Gastroesophageal sphincter (tissue), 4 donors: ENCODE measurements around the gene COL1A2. TPM values are rescaled to one million over a fixed set of nuclear protein-coding genes. Genes with fewer than 3 reads are reported as not detected.

Source experiments
- ATAC-seq: fragments of 150-250 bp; one replicate; pipeline ENCODE4 v1.9.1; 2016; ENCODE audit warnings: mild to moderate bottlenecking, moderate library complexity
- H3K27ac ChIP-seq, 4 donors: fragments of 200-600 bp; sonication (generic) in 3 of 4; 1 replicate in 3 of 4; 2 replicates in 1 of 4; pipeline ENCODE4 v1.5.1; 2016 to 2019
- H3K27me3 ChIP-seq: fragments of 200-600 bp; sonication (generic); one replicate; pipeline ENCODE4 v1.5.1; 2019
- H3K36me3 ChIP-seq, 2 donors: fragments of 200-600 bp; sonication (generic); one replicate each; pipeline ENCODE4 v1.5.1; 2019; ENCODE audit warnings: control low read depth in 1 of 2
- H3K4me1 ChIP-seq, 3 donors: fragments of 200-600 bp; sonication (generic); 1 replicate in 2 of 3; 2 replicates in 1 of 3; pipeline ENCODE4 v1.5.1; 2016 to 2019; ENCODE audit warnings: control low read depth in 2 of 3
- H3K4me3 ChIP-seq, 2 donors: fragments of 200-600 bp; sonication (generic); one replicate each; pipeline ENCODE4 v1.5.1; 2019; ENCODE audit warnings: mild to moderate bottlenecking in 1 of 2, moderate library complexity in 1 of 2
- H3K9me3 ChIP-seq, 3 donors: fragments of 200-600 bp; sonication (generic); one replicate each; pipeline ENCODE4 v1.5.1; 2017 to 2019; ENCODE audit warnings: control low read depth in 2 of 3
- CTCF ChIP-seq, 4 experiments: fragments of 200-600 bp in 2 of 4; fragments of 450-650 bp in 2 of 4; sonication (generic) in 1 of 4; IDR thresholded peaks; one replicate each; pipeline ENCODE4 v1.5.1; 2017 to 2019; ENCODE audit warnings: antibody characterized with exemption in 4 of 4, mild to moderate bottlenecking in 2 of 4, moderate library complexity in 2 of 4
- EP300 ChIP-seq: sonication (generic); formaldehyde crosslinking; IDR thresholded peaks from one replicate; pipeline ENCODE4 v1.6.1; 2017; ENCODE audit warnings: antibody characterized with exemption, mild to moderate bottlenecking
- POLR2A ChIP-seq, 2 donors: fragments of 450-650 bp; IDR thresholded peaks; one replicate each; pipeline ENCODE4 v1.6.1; 2017; ENCODE audit warnings: antibody characterized with exemption in 2 of 2, mild to moderate bottlenecking in 2 of 2, moderate library complexity in 1 of 2
- POLR2AphosphoS5 ChIP-seq: sonication (generic); formaldehyde crosslinking; IDR thresholded peaks from one replicate; pipeline ENCODE4 v1.6.1; 2017; ENCODE audit warnings: antibody characterized with exemption
- WGBS, 2 donors: methylation state at CpG; one replicate each; pipeline ENCODE4 v1.1.5; 2018; ENCODE audit warnings: low coverage in 1 of 2; 5-methylcytosine and 5-hydroxymethylcytosine counted together
- total RNA-seq, 4 donors: library from RNA; depleted of rRNA; stranded (reverse); fragments of >200 nt; gene quantifications; one replicate each; pipeline ENCODE4 v1.1.0, GENCODE V29; 2016

COL1A2 gene
- total RNA-seq, 4 donors from 2014 or later = 203 to 686 (median 311) TPM

GRCh38 chr7:94388540-94388939 lies 6.2 kb upstream of the COL1A2 start:
- no peak for ATAC-seq
- Histone ChIP-seq H3K4me1 (peaks cover 0 to 27% (median 14%) of the 10 kb centered on the region in 3 donors), H3K4me3 (no peak overlapping the region), H3K9me3 (no peaks in the 10 kb centered on the region), H3K36me3 (no peaks in the 10 kb centered on the region), H3K27ac (peak overlapping the region in 1 of 4 donors; percentile 20), H3K27me3 (no peaks in the 10 kb centered on the region)
- 57 to 61% methylated on average over 1 of the region's 1 CpG for WGBS, 2 donors
- no peak for TF ChIP-seq POLR2AphosphoS5
- TF ChIP-seq EP300 = no peak
- TF ChIP-seq CTCF (IDR thresholded peaks at IDR 0.05) = no peak
- no peak for TF ChIP-seq POLR2A (IDR thresholded peaks at IDR 0.05)

GRCh38 chr7:94389381-94389780 lies 5.3 kb upstream of the COL1A2 start:
- no peak for ATAC-seq
- H3K4me1 ChIP-seq = peaks cover 0 to 35% (median 15%) of the 10 kb centered on the region in 3 donors
- TF ChIP-seq POLR2A (IDR thresholded peaks at IDR 0.05) (no peak), POLR2AphosphoS5 (no peak), CTCF (IDR thresholded peaks at IDR 0.05) (no peak), EP300 (no peak)
- peak overlapping the region in 3 of 4 donors; percentile 4 to 92 (median 20) for H3K27ac ChIP-seq
- H3K36me3 ChIP-seq = no peaks in the 10 kb centered on the region
- WGBS, 2 donors = 75 to 88% methylated on average over 1 of the region's 1 CpG
- no peak overlapping the region for H3K4me3 ChIP-seq
- no peaks in the 10 kb centered on the region for H3K27me3 ChIP-seq
- no peaks in the 10 kb centered on the region for H3K9me3 ChIP-seq

- WGBS, 2 donors = 0 to 15% methylated on average over 2 to 4 of the region's 4 CpGs
- Histone ChIP-seq H3K27ac (peak overlapping the region; percentile 65 to 94 (median 90)), H3K27me3 (no peaks in the 10 kb centered on the region), H3K36me3 (no peaks in the 10 kb centered on the region), H3K4me1 (peaks cover 0 to 39% (median 15%) of the 10 kb centered on the region in 3 donors), H3K9me3 (no peaks in the 10 kb centered on the region), H3K4me3 (peak overlapping the region in 1 of 2 donors; percentile 15)
- no peak for ATAC-seq
- TF ChIP-seq CTCF (IDR thresholded peaks at IDR 0.05) (no peak), EP300 (no peak), POLR2A (IDR thresholded peaks at IDR 0.05) (no peak), POLR2AphosphoS5 (peak; percentile 74)
Observed at GRCh38 chr7:94391726-94392392, 2.8 kb upstream of the COL1A2 start.

- Histone ChIP-seq H3K36me3 (no peaks in the 10 kb centered on the region), H3K4me1 (peaks cover 0 to 39% (median 15%) of the 10 kb centered on the region in 3 donors), H3K4me3 (peak overlapping the region in 1 of 2 donors; percentile 15), H3K27ac (peak overlapping the region; percentile 65 to 94 (median 90)), H3K9me3 (no peaks in the 10 kb centered on the region), H3K27me3 (no peaks in the 10 kb centered on the region)
- no peak for ATAC-seq
- WGBS, 2 donors = 25 to 44% methylated on average over 1 of the region's 1 CpG
- TF ChIP-seq EP300 (no peak), POLR2A (IDR thresholded peaks at IDR 0.05) (no peak), POLR2AphosphoS5 (no peak), CTCF (IDR thresholded peaks at IDR 0.05) (no peak)
Observed at GRCh38 chr7:94392393-94392786, 2.3 kb upstream of the COL1A2 start.
